Mesenchymal stem cell (in vitro differentiated cells and primary cell): ENCODE results near the gene COA3.

Source experiments
- DNase-seq: peaks from one replicate; pipeline ENCODE4 v3.0.0-alpha.2; 2013
- H2AFZ ChIP-seq: one replicate; pipeline ENCODE4 v1.6.1; 2013; ENCODE audit warnings: low read depth, mild to moderate bottlenecking, control low read depth, inconsistent platforms, low read length, moderate library complexity
- H2AK5ac ChIP-seq: 2 replicates; pipeline ENCODE4 v1.6.1; 2013; ENCODE audit warnings: low read length, moderate library complexity, mild to moderate bottlenecking, inconsistent platforms; ENCODE audit not compliant: severe bottlenecking
- H2BK120ac ChIP-seq: one replicate; pipeline ENCODE4 v1.6.1; 2013; ENCODE audit warnings: low read depth, mild to moderate bottlenecking, inconsistent platforms, low read length, moderate library complexity
- H2BK12ac ChIP-seq, 2 experiments: one replicate each; pipeline ENCODE4 v1.6.1; 2013; ENCODE audit warnings: inconsistent platforms in 2 of 2, low read length in 2 of 2, mild to moderate bottlenecking in 2 of 2, moderate library complexity in 2 of 2, control low read depth in 1 of 2
- H2BK15ac ChIP-seq: one replicate; pipeline ENCODE4 v1.6.1; 2013; ENCODE audit warnings: mild to moderate bottlenecking, low read depth, inconsistent platforms; ENCODE audit not compliant: poor library complexity, severe bottlenecking
- H2BK5ac ChIP-seq: 2 replicates; pipeline ENCODE4 v1.6.1; 2013; ENCODE audit warnings: low read depth, mild to moderate bottlenecking, low read length, control low read depth, inconsistent platforms; ENCODE audit not compliant: poor library complexity, severe bottlenecking
- H3K14ac ChIP-seq, 2 experiments: one replicate each; pipeline ENCODE4 v1.6.1; 2013; ENCODE audit warnings: inconsistent platforms in 2 of 2, low read length in 2 of 2, control low read depth in 1 of 2, mild to moderate bottlenecking in 1 of 2, moderate library complexity in 1 of 2
- H3K18ac ChIP-seq, 2 experiments: one replicate each; pipeline ENCODE4 v1.6.1; 2013; ENCODE audit warnings: inconsistent platforms in 2 of 2, low read length in 2 of 2, control low read depth in 1 of 2, low read depth in 1 of 2, mild to moderate bottlenecking in 1 of 2
- H3K23ac ChIP-seq, 2 experiments: one replicate each; pipeline ENCODE4 v1.6.1; 2013; ENCODE audit warnings: inconsistent platforms in 2 of 2, low read length in 2 of 2, mild to moderate bottlenecking in 2 of 2, moderate library complexity in 2 of 2, control low read depth in 1 of 2
- H3K27ac ChIP-seq: 2 replicates; pipeline ENCODE4 v1.5.1; 2013; ENCODE audit warnings: mild to moderate bottlenecking, moderate library complexity, low read length, control low read depth, inconsistent platforms; ENCODE audit not compliant: poor library complexity, severe bottlenecking
- H3K27me3 ChIP-seq, 2 experiments: 2 replicates each; pipeline versions ENCODE4 v1.6.1 to v1.7.0; 2013; ENCODE audit warnings: low read length in 2 of 2, mild to moderate bottlenecking in 2 of 2, moderate library complexity in 2 of 2, control low read depth in 1 of 2, inconsistent platforms in 1 of 2; ENCODE audit not compliant: control insufficient read depth in 1 of 2, insufficient read depth in 1 of 2
- H3K36me3 ChIP-seq, 2 experiments: 2 replicates each; pipeline versions ENCODE4 v1.6.1 to v1.7.0; 2013; ENCODE audit warnings: low read length in 2 of 2, control low read depth in 1 of 2, inconsistent platforms in 1 of 2, low read depth in 1 of 2, mild to moderate bottlenecking in 1 of 2; ENCODE audit not compliant: insufficient read depth in 2 of 2, control insufficient read depth in 1 of 2
- H3K4ac ChIP-seq, 2 experiments: one replicate each; pipeline ENCODE4 v1.6.1; 2013; ENCODE audit warnings: inconsistent platforms in 2 of 2, low read length in 2 of 2, mild to moderate bottlenecking in 2 of 2, moderate library complexity in 2 of 2, control low read depth in 1 of 2, low read depth in 1 of 2
- H3K4me1 ChIP-seq: 2 replicates; pipeline ENCODE4 v1.6.1; 2013; ENCODE audit warnings: low read depth, low read length, control low read depth; ENCODE audit not compliant: control insufficient read depth, insufficient read depth
- H3K4me2 ChIP-seq: 2 replicates; pipeline ENCODE4 v1.6.1; 2013; ENCODE audit warnings: low read length, mild to moderate bottlenecking, inconsistent platforms; ENCODE audit not compliant: poor library complexity, severe bottlenecking
- H3K4me3 ChIP-seq, 2 experiments: 2 replicates each; pipeline versions ENCODE4 v1.5.1 to v1.7.0; 2013; ENCODE audit warnings: low read length in 2 of 2, mild to moderate bottlenecking in 2 of 2, control low read depth in 1 of 2, low read depth in 1 of 2; ENCODE audit not compliant: insufficient read depth in 1 of 2
- H3K79me1 ChIP-seq: replicated peaks from 2 replicates; pipeline ENCODE4 v1.6.1; 2013; ENCODE audit warnings: mild to moderate bottlenecking, control low read depth, low read length, inconsistent platforms; ENCODE audit not compliant: poor library complexity, severe bottlenecking
- H3K9ac ChIP-seq: 2 replicates; pipeline ENCODE4 v1.7.0; 2013; ENCODE audit warnings: mild to moderate bottlenecking, low read length, moderate library complexity
- H3K9me3 ChIP-seq: 2 replicates; pipeline ENCODE4 v1.7.0; 2013; ENCODE audit warnings: mild to moderate bottlenecking, low read length; ENCODE audit not compliant: control insufficient read depth
- H4K8ac ChIP-seq: one replicate; pipeline ENCODE4 v1.6.1; 2013; ENCODE audit warnings: inconsistent platforms, mild to moderate bottlenecking, low read length, moderate library complexity
- H4K91ac ChIP-seq: one replicate; pipeline ENCODE4 v1.6.1; 2013; ENCODE audit warnings: mild to moderate bottlenecking, low read length, inconsistent platforms
- WGBS: methylation state at CpG from one replicate; pipeline ENCODE4 v1.1.7; 2013; ENCODE audit warnings: mixed read lengths; 5-methylcytosine and 5-hydroxymethylcytosine counted together

Gene COA3

GRCh38 chr17:42843358-42843934 is 44.9 kb upstream of the COA3 start:
- 61% methylated on average over 5 of the region's 6 CpGs for WGBS

GRCh38 chr17:42841975-42842685 is 43.6 kb upstream of the COA3 start:
- Histone ChIP-seq H2AK5ac (no peak overlapping the region), H2BK12ac (no peak overlapping the region), H3K27me3 (no peaks in the 10 kb centered on the region), H3K27ac (no peak overlapping the region), H4K8ac (no peak overlapping the region), H4K91ac (no peak overlapping the region), H2AFZ (no peak overlapping the region), H3K4me3 (no peak overlapping the region), H3K4ac (no peak overlapping the region), H3K14ac (no peak overlapping the region), H2BK120ac (no peak overlapping the region), H3K9ac (no peak overlapping the region), H3K18ac (no peak overlapping the region), H2BK15ac (no peak overlapping the region), H3K4me2 (no peak overlapping the region), H2BK5ac (no peak overlapping the region), H3K23ac (no peak overlapping the region), H3K79me1 (peaks cover 31% of the 10 kb centered on the region), H3K36me3 (peaks cover 79 to 81% of the 10 kb centered on the region in 2 experiments), H3K9me3 (no peaks in the 10 kb centered on the region), H3K4me1 (no peaks in the 10 kb centered on the region)
- WGBS = 92% methylated on average over 11 of the region's 11 CpGs
- DNase-seq = no peak

More at GRCh38 chr17:42843358-42843934, 44.9 kb upstream of the COA3 start:
- Histone ChIP-seq H2AK5ac (no peak overlapping the region), H3K27me3 (no peaks in the 10 kb centered on the region), H2BK120ac (no peak overlapping the region), H4K8ac (no peak overlapping the region), H2AFZ (no peak overlapping the region), H4K91ac (no peak overlapping the region), H3K14ac (no peak overlapping the region), H3K4ac (no peak overlapping the region), H3K9ac (peak overlapping the region; percentile 0), H3K4me2 (no peak overlapping the region), H3K79me1 (peaks cover 23% of the 10 kb centered on the region), H2BK5ac (no peak overlapping the region), H3K4me1 (peaks cover under 1% of the 10 kb centered on the region), H3K23ac (no peak overlapping the region), H3K18ac (no peak overlapping the region), H3K27ac (no peak overlapping the region), H3K4me3 (no peak overlapping the region), H3K9me3 (no peaks in the 10 kb centered on the region), H2BK15ac (no peak overlapping the region), H3K36me3 (peaks cover 66 to 67% of the 10 kb centered on the region in 2 experiments), H2BK12ac (peak overlapping the region in 1 of 2 experiments; percentile 45)
- DNase-seq = peak; percentile 73

DNA sequence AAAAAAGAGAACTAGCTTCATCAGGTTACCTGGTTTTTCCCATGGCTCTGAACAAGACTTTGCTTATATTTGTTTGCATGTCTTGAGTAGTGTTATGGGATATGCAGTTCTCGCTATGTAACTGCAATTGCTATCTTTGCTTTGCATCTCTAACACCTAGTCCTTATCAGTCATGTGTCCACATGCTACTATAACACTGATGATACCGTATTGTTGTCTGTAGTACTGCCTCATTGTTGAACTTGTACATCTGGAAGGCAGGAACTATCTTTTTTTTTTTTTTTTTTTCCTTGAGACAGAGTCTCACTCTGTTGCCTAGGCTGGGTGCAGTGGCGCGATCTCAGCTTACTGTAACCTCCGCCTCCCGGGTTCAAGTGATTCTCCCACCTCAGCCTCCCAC is 37.2 kb upstream of the COA3 start:
- Histone ChIP-seq H3K23ac (no peak overlapping the region), H3K14ac (no peak overlapping the region), H3K79me1 (peaks cover 31% of the 10 kb centered on the region), H3K9ac (peak overlapping the region; percentile 31), H2AFZ (no peak overlapping the region), H4K91ac (no peak overlapping the region), H2BK120ac (no peak overlapping the region), H3K18ac (no peak overlapping the region), H3K27ac (no peak overlapping the region), H3K4me1 (peaks cover 3% of the 10 kb centered on the region), H3K4me2 (no peak overlapping the region), H3K4me3 (no peak overlapping the region), H2AK5ac (no peak overlapping the region), H2BK15ac (no peak overlapping the region), H2BK5ac (no peak overlapping the region), H2BK12ac (no peak overlapping the region), H3K36me3 (peaks cover 49 to 58% of the 10 kb centered on the region in 2 experiments), H3K27me3 (no peaks in the 10 kb centered on the region), H3K9me3 (no peaks in the 10 kb centered on the region), H4K8ac (no peak overlapping the region), H3K4ac (no peak overlapping the region)
- no peak for DNase-seq
- WGBS = 99% methylated on average over 6 of the region's 6 CpGs

- 7% methylated on average over 17 of the region's 18 CpGs for WGBS
- H2AK5ac ChIP-seq = no peak overlapping the region
These were observed 35.4 kb upstream of the COA3 start for GRCh38 chr17:42833767-42834422.

More at GRCh38 chr17:42833767-42834422, 35.4 kb upstream of the COA3 start:
- H2BK120ac ChIP-seq = no peak overlapping the region
- H3K4me2 ChIP-seq = peak overlapping the region; percentile 77
- peak overlapping the region; percentile 75 for H4K8ac ChIP-seq
- peaks cover 27% of the 10 kb centered on the region for H3K79me1 ChIP-seq
- peak overlapping the region; percentile 82 to 91 for H3K18ac ChIP-seq
- no peaks in the 10 kb centered on the region for H3K9me3 ChIP-seq
- H3K4ac ChIP-seq = peak overlapping the region; percentile 71 to 89
- H3K4me3 ChIP-seq = peak overlapping the region; percentile 93 to 94
- H2BK15ac ChIP-seq = peak overlapping the region; percentile 6
- peak overlapping the region in 1 of 2 experiments; percentile 2 for H3K23ac ChIP-seq
- H3K14ac ChIP-seq = peak overlapping the region; percentile 23 to 26
- H3K27ac ChIP-seq = no peak overlapping the region
- H3K9ac ChIP-seq = peak overlapping the region; percentile 99
- no peak overlapping the region for H2BK12ac ChIP-seq
- H4K91ac ChIP-seq = peak overlapping the region; percentile 65
- H3K36me3 ChIP-seq = peaks cover 35 to 43% of the 10 kb centered on the region in 2 experiments
- H3K4me1 ChIP-seq = peaks cover 3% of the 10 kb centered on the region
- no peak for DNase-seq
- peaks cover 0 to 3% of the 10 kb centered on the region in 2 experiments for H3K27me3 ChIP-seq
- peak overlapping the region; percentile 6 for H2AFZ ChIP-seq
- peak overlapping the region; percentile 10 for H2BK5ac ChIP-seq
